ENCODE data around the gene KIF1B. TPM values are rescaled to one million over a fixed set of nuclear protein-coding genes. Genes with fewer than 3 reads are reported as not detected.

Gene KIF1B
- total RNA-seq, 1 donor from 2014 or later, result 78.4 TPM

DNA sequence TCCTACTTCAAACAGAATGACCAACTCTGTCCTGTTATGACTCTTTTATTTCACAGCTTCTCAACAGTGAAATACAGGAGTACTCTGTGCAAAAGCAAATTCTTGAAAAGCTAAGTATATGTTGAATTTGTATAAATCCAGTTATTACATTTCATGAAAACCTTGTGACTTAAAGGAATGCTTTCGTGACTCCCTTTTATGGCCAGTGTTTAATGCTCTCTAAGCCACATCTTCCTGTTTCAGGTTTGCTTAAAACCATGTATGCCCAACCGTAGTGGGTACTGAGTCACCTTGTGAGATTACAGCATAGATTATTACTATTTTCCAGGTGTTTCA lies 40.2 kb upstream of the KIF1B start:
- no peak overlapping the region for H3K27ac ChIP-seq (replicated peaks)
- intact Hi-C loops (cut with micrococcal nuclease), result no loop called here
- no peaks in the 10 kb centered on the region for H3K27me3 ChIP-seq (ENCODE audit: low read depth)
- DNase-seq, result no peak
- TF ChIP-seq, protein P1, sequence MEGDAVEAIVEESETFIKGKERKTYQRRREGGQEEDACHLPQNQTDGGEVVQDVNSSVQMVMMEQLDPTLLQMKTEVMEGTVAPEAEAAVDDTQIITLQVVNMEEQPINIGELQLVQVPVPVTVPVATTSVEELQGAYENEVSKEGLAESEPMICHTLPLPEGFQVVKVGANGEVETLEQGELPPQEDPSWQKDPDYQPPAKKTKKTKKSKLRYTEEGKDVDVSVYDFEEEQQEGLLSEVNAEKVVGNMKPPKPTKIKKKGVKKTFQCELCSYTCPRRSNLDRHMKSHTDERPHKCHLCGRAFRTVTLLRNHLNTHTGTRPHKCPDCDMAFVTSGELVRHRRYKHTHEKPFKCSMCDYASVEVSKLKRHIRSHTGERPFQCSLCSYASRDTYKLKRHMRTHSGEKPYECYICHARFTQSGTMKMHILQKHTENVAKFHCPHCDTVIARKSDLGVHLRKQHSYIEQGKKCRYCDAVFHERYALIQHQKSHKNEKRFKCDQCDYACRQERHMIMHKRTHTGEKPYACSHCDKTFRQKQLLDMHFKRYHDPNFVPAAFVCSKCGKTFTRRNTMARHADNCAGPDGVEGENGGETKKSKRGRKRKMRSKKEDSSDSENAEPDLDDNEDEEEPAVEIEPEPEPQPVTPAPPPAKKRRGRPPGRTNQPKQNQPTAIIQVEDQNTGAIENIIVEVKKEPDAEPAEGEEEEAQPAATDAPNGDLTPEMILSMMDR (IDR thresholded peaks at IDR 0.05; ENCODE audit: borderline replicate concordance), result no peak
- H3K9me3 ChIP-seq (replicated peaks), result no peaks in the 10 kb centered on the region
- no peak overlapping the region for H3K4me3 ChIP-seq
- peaks cover 96% of the 10 kb centered on the region for H3K36me3 ChIP-seq
- peaks cover 9% of the 10 kb centered on the region for H3K4me1 ChIP-seq

DNA sequence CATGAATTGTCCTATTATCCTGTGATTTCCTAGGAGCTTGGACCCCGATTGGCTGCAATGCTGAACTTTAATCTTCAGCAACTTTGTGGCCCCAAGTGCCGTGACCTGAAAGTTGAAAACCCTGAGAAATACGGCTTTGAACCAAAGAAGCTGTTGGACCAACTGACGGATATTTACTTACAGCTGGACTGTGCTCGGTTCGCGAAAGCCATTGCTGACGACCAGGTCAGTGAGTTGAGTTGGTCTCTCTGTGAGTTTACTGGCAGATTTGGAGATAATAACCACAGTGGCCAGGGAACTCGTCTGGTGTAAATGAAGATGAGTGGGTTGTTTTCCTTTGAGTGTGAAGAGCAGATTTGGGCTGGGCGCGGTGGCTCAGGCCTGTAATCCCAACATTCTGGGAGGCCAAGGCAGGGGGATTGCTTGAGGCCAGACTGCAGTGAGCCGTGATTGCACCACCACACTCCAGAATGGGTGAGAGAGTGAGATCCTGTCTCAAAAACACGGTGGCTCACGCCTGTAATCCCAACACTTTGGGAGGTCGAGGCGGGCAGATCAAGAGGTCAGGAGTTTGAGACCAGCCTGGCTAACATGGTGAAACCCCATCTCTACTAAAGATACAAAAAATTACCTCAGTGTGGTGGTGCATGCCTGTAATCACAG lies 39.1 kb upstream of the KIF1B start:
- Histone ChIP-seq H3K4me3 (no peak overlapping the region), H3K4me1 (peaks cover 7% of the 10 kb centered on the region), H3K27ac (replicated peaks) (no peak overlapping the region), H3K9me3 (replicated peaks) (no peaks in the 10 kb centered on the region), H3K36me3 (peaks cover 95% of the 10 kb centered on the region), H3K27me3 (ENCODE audit: low read depth) (no peaks in the 10 kb centered on the region)
- no peak for DNase-seq
- TF ChIP-seq, protein P1 (IDR thresholded peaks at IDR 0.05; ENCODE audit: borderline replicate concordance), result no peak
- intact Hi-C loops (cut with micrococcal nuclease), result no loop called here

DNA sequence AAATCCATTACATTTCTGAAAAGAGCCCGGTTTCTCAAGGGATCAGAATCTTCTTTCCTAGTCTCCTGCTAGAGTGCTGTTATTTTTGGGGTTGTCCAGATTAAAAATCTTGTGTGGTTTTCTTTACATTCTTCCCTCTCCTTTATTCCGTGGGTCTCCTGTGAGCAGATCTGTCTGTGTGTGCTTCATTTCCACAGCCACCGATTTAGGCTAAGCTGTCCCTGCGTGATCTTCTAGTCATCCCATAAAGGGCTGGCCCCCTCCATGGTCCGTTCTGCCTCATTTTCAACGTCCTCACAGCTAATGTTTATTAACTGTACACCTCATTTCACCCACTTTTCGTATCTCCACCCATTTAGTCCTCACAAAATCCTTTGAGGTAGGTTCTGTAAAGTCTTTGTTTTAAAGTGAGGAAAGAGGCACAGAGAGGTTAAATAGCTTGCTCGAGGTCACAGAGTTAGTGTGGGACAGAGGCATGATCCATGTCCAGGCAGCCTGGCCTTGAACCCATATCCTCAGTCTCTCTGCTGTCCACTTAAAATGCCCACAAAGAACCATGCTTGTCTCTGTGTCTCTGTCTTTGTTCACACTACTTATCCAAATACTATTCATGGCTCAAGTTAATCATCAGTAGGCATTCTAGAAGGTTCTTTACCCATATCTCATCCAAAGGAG lies 38.2 kb upstream of the KIF1B start:
- Histone ChIP-seq H3K4me3 (no peak overlapping the region), H3K4me1 (peaks cover 7% of the 10 kb centered on the region), H3K27me3 (ENCODE audit: low read depth) (no peaks in the 10 kb centered on the region), H3K27ac (replicated peaks) (no peak overlapping the region), H3K9me3 (replicated peaks) (no peaks in the 10 kb centered on the region), H3K36me3 (peaks cover 92% of the 10 kb centered on the region)
- TF ChIP-seq, protein P1 (IDR thresholded peaks at IDR 0.05; ENCODE audit: borderline replicate concordance), result no peak
- no peak for DNase-seq
- intact Hi-C loops (cut with micrococcal nuclease), result no loop called here

DNA sequence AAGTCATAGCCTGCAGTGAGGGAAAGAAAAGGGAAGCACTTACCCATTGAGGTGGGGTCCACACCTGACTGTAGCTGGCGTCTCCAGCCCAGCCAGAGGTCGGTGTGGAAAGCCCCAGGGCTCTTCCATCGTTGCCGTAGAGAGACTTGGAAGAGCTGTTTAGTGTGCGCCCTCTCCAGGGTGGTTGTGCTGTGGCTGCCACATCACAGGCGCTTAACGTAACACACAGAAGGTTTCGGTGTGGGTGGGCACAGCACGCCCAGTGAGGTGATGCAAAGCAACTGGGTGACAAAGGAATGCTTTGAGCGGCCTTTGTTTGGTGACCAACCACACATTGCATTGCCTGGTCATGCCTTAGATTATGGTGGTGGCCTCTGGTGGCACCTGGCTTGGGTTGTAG lies 36.8 kb upstream of the KIF1B start:
- DNase-seq, result no peak
- H3K27ac ChIP-seq (replicated peaks), result no peak overlapping the region
- H3K4me3 ChIP-seq, result no peak overlapping the region
- H3K4me1 ChIP-seq, result peaks cover 7% of the 10 kb centered on the region
- no peaks in the 10 kb centered on the region for H3K27me3 ChIP-seq (ENCODE audit: low read depth)
- TF ChIP-seq, protein P1 (IDR thresholded peaks at IDR 0.05; ENCODE audit: borderline replicate concordance), result no peak
- peaks cover 84% of the 10 kb centered on the region for H3K36me3 ChIP-seq
- intact Hi-C loops (cut with micrococcal nuclease), result no loop called here
- H3K9me3 ChIP-seq (replicated peaks), result no peaks in the 10 kb centered on the region

DNA sequence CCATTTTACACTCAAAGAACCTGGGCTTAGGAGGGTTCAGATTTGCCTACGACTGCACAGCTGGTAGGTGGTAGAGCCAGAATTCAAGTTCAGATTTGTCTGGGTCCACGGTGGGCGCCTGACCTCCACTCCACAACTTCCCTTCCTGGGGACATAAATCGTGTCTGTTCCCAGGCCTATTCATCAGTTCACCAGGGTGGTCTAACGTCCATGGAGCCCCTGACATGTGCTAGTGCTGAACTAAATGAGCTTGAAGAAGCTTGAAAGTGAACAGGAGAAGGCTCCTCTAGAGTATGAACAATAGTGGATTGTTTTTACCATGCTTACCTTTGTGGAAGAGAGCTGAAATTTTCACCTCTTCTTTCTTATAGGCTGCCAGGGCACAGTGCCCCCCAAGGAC lies 32.5 kb upstream of the KIF1B start:
- TF ChIP-seq, protein P1 (IDR thresholded peaks at IDR 0.05; ENCODE audit: borderline replicate concordance), result no peak
- H3K27me3 ChIP-seq (ENCODE audit: low read depth), result no peaks in the 10 kb centered on the region
- no peak for DNase-seq
- no peak overlapping the region for H3K27ac ChIP-seq (replicated peaks)
- no peak overlapping the region for H3K4me3 ChIP-seq
- H3K4me1 ChIP-seq, result peaks cover 5% of the 10 kb centered on the region
- no peaks in the 10 kb centered on the region for H3K9me3 ChIP-seq (replicated peaks)
- intact Hi-C loops (cut with micrococcal nuclease), result no loop called here
- peaks cover 77% of the 10 kb centered on the region for H3K36me3 ChIP-seq
